ENCODE measurements around the gene POGZ. TPM values are rescaled to one million over a fixed set of nuclear protein-coding genes. Genes with fewer than 3 reads are reported as not detected.

Gene POGZ
- total RNA-seq, 6 experiments from 2014 or later, result 13.5 to 44.9 (median 29.9) TPM

DNA sequence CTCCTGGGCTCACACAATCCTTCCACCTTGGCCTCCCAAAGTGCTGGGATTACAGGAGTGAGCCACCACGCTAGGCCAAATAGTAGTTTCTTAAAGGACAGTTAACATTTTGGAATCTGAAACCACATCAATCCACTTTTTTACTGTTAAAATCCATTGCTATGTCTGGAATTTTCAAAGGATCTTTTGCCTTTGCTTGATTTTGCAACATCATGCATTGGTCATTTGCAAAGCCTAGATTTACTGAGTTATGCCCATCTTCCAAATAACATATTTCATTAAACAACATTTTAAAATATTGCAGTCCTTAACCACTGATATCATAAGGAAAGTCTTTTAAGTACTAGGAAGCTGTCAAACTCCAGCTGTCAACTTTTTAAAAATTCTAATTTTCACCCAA is 3.3 kb downstream of the POGZ start:
- TF ChIP-seq CTCF (IDR thresholded peaks at IDR 0.05) (no peak), POLR2A (IDR thresholded peaks at IDR 0.05) (no peak)
- Histone ChIP-seq H3K27ac (no peak overlapping the region), H3K27me3 (no peaks in the 10 kb centered on the region), H3K4me1 (peaks cover 0 to 17% (median 0%) of the 10 kb centered on the region in 4 donors), H3K36me3 (no peaks in the 10 kb centered on the region), H3K4me3 (no peak overlapping the region), H3K9me3 (no peaks in the 10 kb centered on the region)
- DNase-seq, result no peak
- WGBS (ENCODE audit: insufficient coverage, low coverage, low lambda C conversion rate, missing lambda C conversion rate), result 100% methylated on average over 1 of the region's 1 CpG
- no peak for ATAC-seq
- intact Hi-C loops (cut with DNase I), result no loop called here

DNA sequence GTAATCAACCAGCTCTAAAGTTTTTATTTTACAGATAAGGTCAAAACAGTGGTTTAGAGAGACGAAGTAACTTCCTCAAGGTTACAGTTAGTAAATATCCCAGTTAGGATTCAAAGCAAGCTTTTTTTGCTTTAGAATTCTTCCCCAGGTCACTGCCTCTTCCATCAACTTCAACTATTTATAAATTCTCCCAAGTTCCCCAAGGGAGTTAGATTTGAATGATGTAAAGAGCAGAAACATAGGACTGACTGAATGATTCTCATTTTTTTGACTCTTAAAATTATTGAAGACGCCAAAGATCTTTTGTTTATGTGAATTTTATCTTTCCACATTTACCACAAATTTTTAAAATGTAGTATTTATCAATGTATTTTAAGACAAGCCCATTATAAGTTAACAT is 4.1 kb downstream of the POGZ start:
- WGBS (ENCODE audit: insufficient coverage, low coverage, low lambda C conversion rate, missing lambda C conversion rate), result 58% methylated on average over 2 of the region's 2 CpGs
- H3K27ac ChIP-seq, result no peak overlapping the region
- H3K9me3 ChIP-seq, result no peaks in the 10 kb centered on the region
- H3K4me1 ChIP-seq, result peaks cover 0 to 14% (median 0%) of the 10 kb centered on the region in 4 donors
- no peak overlapping the region for H3K4me3 ChIP-seq
- no peak for ATAC-seq
- H3K36me3 ChIP-seq, result no peaks in the 10 kb centered on the region
- TF ChIP-seq POLR2A (IDR thresholded peaks at IDR 0.05) (no peak), CTCF (IDR thresholded peaks at IDR 0.05) (no peak)
- no peaks in the 10 kb centered on the region for H3K27me3 ChIP-seq
- intact Hi-C loops (cut with DNase I), result no loop called here
- no peak for DNase-seq

DNA sequence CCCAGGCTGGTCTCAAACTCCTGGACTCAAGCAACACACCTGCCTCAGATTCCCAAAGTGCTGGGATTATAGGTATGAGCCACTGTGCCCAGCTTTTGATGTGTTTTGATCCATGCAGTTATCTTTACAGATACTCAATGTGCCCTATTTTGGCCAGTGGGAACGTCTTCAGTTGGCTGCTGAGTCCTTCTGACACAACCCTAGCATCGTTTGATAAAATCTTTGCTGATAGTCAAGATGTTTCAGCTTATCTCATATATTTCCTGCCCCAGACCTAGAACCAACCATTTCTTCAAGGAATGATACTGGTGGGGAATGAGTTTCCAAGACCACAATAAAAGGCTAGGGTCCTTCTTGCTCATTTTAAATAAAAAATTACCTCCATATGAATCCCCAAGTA is 11.6 kb downstream of the POGZ start:
- H3K27ac ChIP-seq, result no peak overlapping the region
- intact Hi-C loops (cut with DNase I), result loop anchor here in 1 of 2 donors (10.0 kb wide), 1 partner anchor 87 kb away; no protein-coding TSS in a partner anchor
- no peaks in the 10 kb centered on the region for H3K36me3 ChIP-seq
- ATAC-seq (no peak), DNase-seq (no peak)
- WGBS (ENCODE audit: insufficient coverage, low coverage, low lambda C conversion rate, missing lambda C conversion rate), result 39% methylated on average over 2 of the region's 2 CpGs
- no peaks in the 10 kb centered on the region for H3K27me3 ChIP-seq
- H3K4me3 ChIP-seq, result no peak overlapping the region
- no peaks in the 10 kb centered on the region for H3K9me3 ChIP-seq
- TF ChIP-seq POLR2A (IDR thresholded peaks at IDR 0.05) (no peak), CTCF (IDR thresholded peaks at IDR 0.05) (no peak)
- peaks cover 0 to 13% (median 0%) of the 10 kb centered on the region in 4 donors for H3K4me1 ChIP-seq

GRCh38 chr1:151444783-151445177 is 14.5 kb downstream of the POGZ start:
- ATAC-seq, result no peak
- Histone ChIP-seq H3K27me3 (no peaks in the 10 kb centered on the region), H3K36me3 (peaks cover 0 to 5% (median 2%) of the 10 kb centered on the region in 4 donors), H3K27ac (no peak overlapping the region), H3K9me3 (no peaks in the 10 kb centered on the region), H3K4me3 (no peak overlapping the region), H3K4me1 (peaks cover 0 to 13% (median 0%) of the 10 kb centered on the region in 4 donors)
- WGBS (ENCODE audit: insufficient coverage, low coverage, low lambda C conversion rate, missing lambda C conversion rate), result 71% methylated on average over 4 of the region's 4 CpGs
- TF ChIP-seq POLR2A (IDR thresholded peaks at IDR 0.05) (no peak), CTCF (IDR thresholded peaks at IDR 0.05) (no peak)
- intact Hi-C loops (cut with DNase I), result loop anchor here in 1 of 2 donors (10.0 kb wide), 1 partner anchor 90 kb away; no protein-coding TSS in a partner anchor
- no peak for DNase-seq
